Colonic mucosa (tissue), 4 donors: ENCODE results near the gene SRRM5. TPM values are rescaled to one million over a fixed set of nuclear protein-coding genes. Genes with fewer than 3 reads are reported as not detected.
"Not testable (repeated sequence)": the region's sequence is repeated elsewhere in the genome, so short reads cannot be mapped to it uniquely, and the experiment has no call there.

Experiments
- DNase-seq: peaks from one replicate; pipeline ENCODE4 v3.0.0-alpha.2; 2020
- H3K27ac ChIP-seq: fragments of 200-600 bp; one replicate; pipeline ENCODE4 v1.8.0; 2021
- H3K27me3 ChIP-seq: fragments of 200-600 bp; one replicate; pipeline ENCODE4 v1.8.0; 2021
- H3K36me3 ChIP-seq: fragments of 200-600 bp; one replicate; pipeline ENCODE4 v1.8.0; 2021
- H3K4me1 ChIP-seq: fragments of 200-600 bp; one replicate; pipeline ENCODE4 v1.8.0; 2021; ENCODE audit warnings: mild to moderate bottlenecking
- H3K4me3 ChIP-seq: fragments of 200-600 bp; one replicate; pipeline ENCODE4 v1.8.0; 2021
- H3K9ac ChIP-seq, 2 donors: one replicate each; pipeline ENCODE4 v1.7.0; 2013; ENCODE audit warnings: control low read depth in 2 of 2, low read depth in 2 of 2, low read length in 2 of 2
- H3K9me3 ChIP-seq: fragments of 200-600 bp; one replicate; pipeline ENCODE4 v1.8.0; 2021
- intact Hi-C: fragments of 100-400 bp; cut with DNase I; formaldehyde crosslinking; loops from one replicate; pipeline ENCODE4 v1.14.1; 2022
- total RNA-seq, 2 donors: library from RNA; stranded (reverse); fragmentation: NEBNext Ultra II Directional in 1 of 2; extraction: Animal tissue kit (Norgen Biotek cat#: 25700) in 1 of 2; gene quantifications; one replicate each; pipeline ENCODE4 v1.2.1, GENCODE V29; 2021
- TF ChIP-seq, protein P1 (sequence below): fragments of 200-600 bp; IDR thresholded peaks from one replicate; pipeline ENCODE4 v1.8.0; 2022; ENCODE audit warnings: antibody characterized with exemption, mild to moderate bottlenecking
- donor health status: healthy.
- donor health status: DM: no; HTN: no; CAD: no.
- donor health status: DM: no; HTN: no; CAD: no.

SRRM5 gene
- total RNA-seq, 2 donors from 2014 or later: 0.42 to 0.57 TPM

DNA sequence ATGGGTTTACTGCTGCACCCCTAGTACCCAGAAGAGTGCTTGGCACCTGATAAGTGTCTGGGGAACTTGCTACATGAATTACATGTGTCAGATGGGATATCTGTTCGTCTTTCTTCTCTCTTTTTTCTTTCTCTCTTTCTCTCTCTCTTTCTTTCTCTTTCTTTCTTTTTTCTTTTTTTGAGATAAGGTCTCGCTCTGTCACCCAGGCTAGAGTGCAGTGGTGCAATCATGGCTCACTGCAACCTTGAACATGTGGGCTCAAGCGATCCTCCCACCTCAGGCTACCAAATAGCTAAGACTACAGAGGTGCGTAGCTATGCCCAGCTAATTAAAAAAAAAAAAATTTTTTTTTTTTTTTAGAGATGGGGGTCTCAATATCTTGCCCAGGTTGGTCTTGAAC is 21.6 kb downstream of the SRRM5 start:
- no peak overlapping the region for H3K9ac ChIP-seq
- H3K36me3 ChIP-seq: no peaks in the 10 kb centered on the region
- H3K9me3 ChIP-seq: no peaks in the 10 kb centered on the region
- intact Hi-C loops: no loop called here
- no peaks in the 10 kb centered on the region for H3K4me1 ChIP-seq
- H3K27ac ChIP-seq: no peak overlapping the region
- no peaks in the 10 kb centered on the region for H3K27me3 ChIP-seq
- no peak overlapping the region for H3K4me3 ChIP-seq
- TF ChIP-seq, protein P1, sequence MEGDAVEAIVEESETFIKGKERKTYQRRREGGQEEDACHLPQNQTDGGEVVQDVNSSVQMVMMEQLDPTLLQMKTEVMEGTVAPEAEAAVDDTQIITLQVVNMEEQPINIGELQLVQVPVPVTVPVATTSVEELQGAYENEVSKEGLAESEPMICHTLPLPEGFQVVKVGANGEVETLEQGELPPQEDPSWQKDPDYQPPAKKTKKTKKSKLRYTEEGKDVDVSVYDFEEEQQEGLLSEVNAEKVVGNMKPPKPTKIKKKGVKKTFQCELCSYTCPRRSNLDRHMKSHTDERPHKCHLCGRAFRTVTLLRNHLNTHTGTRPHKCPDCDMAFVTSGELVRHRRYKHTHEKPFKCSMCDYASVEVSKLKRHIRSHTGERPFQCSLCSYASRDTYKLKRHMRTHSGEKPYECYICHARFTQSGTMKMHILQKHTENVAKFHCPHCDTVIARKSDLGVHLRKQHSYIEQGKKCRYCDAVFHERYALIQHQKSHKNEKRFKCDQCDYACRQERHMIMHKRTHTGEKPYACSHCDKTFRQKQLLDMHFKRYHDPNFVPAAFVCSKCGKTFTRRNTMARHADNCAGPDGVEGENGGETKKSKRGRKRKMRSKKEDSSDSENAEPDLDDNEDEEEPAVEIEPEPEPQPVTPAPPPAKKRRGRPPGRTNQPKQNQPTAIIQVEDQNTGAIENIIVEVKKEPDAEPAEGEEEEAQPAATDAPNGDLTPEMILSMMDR: no peak
- DNase-seq: no peak

DNA sequence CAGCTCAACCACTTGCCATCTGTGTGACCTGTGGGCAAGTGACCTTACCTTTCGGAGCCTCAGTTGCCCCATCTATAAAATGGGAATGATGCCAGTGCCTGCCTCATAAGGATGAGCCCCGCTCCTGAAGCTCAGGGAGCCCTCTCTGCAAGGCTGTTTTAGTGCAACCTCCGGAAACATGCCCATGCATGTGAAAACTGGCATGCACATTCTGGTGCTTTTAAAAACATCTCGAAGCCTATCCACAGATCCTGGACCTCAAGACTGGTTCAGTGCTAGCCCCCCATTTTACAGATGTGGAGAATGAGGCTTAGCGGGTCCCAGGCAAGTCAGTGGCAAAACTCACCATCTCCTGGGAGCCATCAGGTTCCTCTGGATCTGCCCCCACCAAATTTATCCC is 22.2 kb downstream of the SRRM5 start:
- H3K9me3 ChIP-seq: no peaks in the 10 kb centered on the region
- H3K4me3 ChIP-seq: no peak overlapping the region
- H3K4me1 ChIP-seq: no peaks in the 10 kb centered on the region
- no peak overlapping the region for H3K9ac ChIP-seq
- H3K27ac ChIP-seq: no peak overlapping the region
- no peaks in the 10 kb centered on the region for H3K27me3 ChIP-seq
- no peak for DNase-seq
- TF ChIP-seq, protein P1: no peak
- H3K36me3 ChIP-seq: no peaks in the 10 kb centered on the region
- intact Hi-C loops: no loop called here

- H3K9me3 ChIP-seq: no peaks in the 10 kb centered on the region
- TF ChIP-seq, protein P1: no peak
- intact Hi-C loops: no loop called here
- H3K9ac ChIP-seq: no peak overlapping the region
- H3K4me1 ChIP-seq: no peaks in the 10 kb centered on the region
- H3K4me3 ChIP-seq: no peak overlapping the region
- no peak overlapping the region for H3K27ac ChIP-seq
- H3K27me3 ChIP-seq: no peaks in the 10 kb centered on the region
- no peak for DNase-seq
- no peaks in the 10 kb centered on the region for H3K36me3 ChIP-seq
These were observed 22.6 kb downstream of the SRRM5 start for GRCh38 chr19:43634506-43634871.

- Histone ChIP-seq H3K4me1 (no peaks in the 10 kb centered on the region), H3K9me3 (no peaks in the 10 kb centered on the region), H3K9ac (no peak overlapping the region), H3K27ac (no peak overlapping the region), H3K36me3 (no peaks in the 10 kb centered on the region), H3K4me3 (no peak overlapping the region), H3K27me3 (no peaks in the 10 kb centered on the region)
- TF ChIP-seq, protein P1: no peak
- no peak for DNase-seq
- intact Hi-C loops: no loop called here
These were observed 23.1 kb downstream of the SRRM5 start for GRCh38 chr19:43634872-43635560.

DNA sequence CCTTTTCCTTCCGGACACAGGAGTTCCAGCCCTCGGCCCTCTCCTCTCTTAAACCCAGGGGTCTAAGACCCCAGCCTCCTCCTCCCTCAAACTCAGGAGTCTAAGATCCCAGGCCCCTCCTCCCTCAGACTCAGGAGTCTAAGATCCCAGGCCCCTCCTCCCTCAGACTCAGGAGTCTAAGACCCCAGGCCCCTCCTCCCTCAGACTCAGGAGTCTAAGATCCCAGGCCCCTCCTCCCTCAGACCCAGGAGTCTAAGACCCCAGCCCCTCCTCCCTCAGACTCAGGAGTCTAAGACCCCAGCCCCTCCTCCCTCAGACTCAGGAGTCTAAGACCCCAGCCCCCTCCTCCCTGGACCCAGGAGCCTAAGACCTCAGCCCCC is 23.7 kb downstream of the SRRM5 start:
- H3K4me1 ChIP-seq, H3K9me3 ChIP-seq, intact Hi-C loops, DNase-seq, H3K27ac ChIP-seq, H3K36me3 ChIP-seq, H3K9ac ChIP-seq, H3K27me3 ChIP-seq, H3K4me3 ChIP-seq: not testable (repeated sequence)

GRCh38 chr19:43636121-43636683 is 24.3 kb downstream of the SRRM5 start:
- DNase-seq: no peak
- H3K9me3 ChIP-seq: no peaks in the 10 kb centered on the region
- H3K4me3 ChIP-seq: no peak overlapping the region
- intact Hi-C loops: no loop called here
- TF ChIP-seq, protein P1: no peak
- H3K27me3 ChIP-seq: no peaks in the 10 kb centered on the region
- H3K27ac ChIP-seq: no peak overlapping the region
- H3K4me1 ChIP-seq: no peaks in the 10 kb centered on the region
- H3K9ac ChIP-seq: peak overlapping the region in 1 of 2 donors; percentile 2
- no peaks in the 10 kb centered on the region for H3K36me3 ChIP-seq
